Keratinocyte (primary cell): ENCODE data around the gene IFNGR1. TPM values are rescaled to one million over a fixed set of nuclear protein-coding genes. Genes with fewer than 3 reads are reported as not detected.

Experiments used
- DNase-seq: peaks from one replicate; pipeline ENCODE4 v3.0.0-alpha.2; 2011; ENCODE audit warnings: low read depth, missing footprints, low spot score
- FAIRE-seq: peaks from 2 replicates; lab custom pipeline; 2011; peaks lifted over from hg19 to GRCh38; lab: Jason Lieb, UNC
- H2AFZ ChIP-seq: 2 replicates; pipeline ENCODE4 v1.6.0; 2012; ENCODE audit warnings: low read length, control low read depth, inconsistent platforms; ENCODE audit not compliant: control insufficient read depth
- H3K27ac ChIP-seq: 2 replicates; pipeline ENCODE4 v1.5.1; 2011; ENCODE audit warnings: low read length; ENCODE audit not compliant: control insufficient read depth, insufficient read depth
- H3K27me3 ChIP-seq: 3 replicates; pipeline ENCODE4 v1.6.0; 2011; ENCODE audit warnings: low read length; ENCODE audit not compliant: control insufficient read depth, insufficient read depth; ENCODE audit errors: extremely low read depth
- H3K36me3 ChIP-seq, 2 experiments: 2 replicates in 1 of 2; 3 replicates in 1 of 2; pipeline ENCODE4 v1.5.1; 2011; ENCODE audit warnings: low read length in 2 of 2, mild to moderate bottlenecking in 1 of 2; ENCODE audit not compliant: control insufficient read depth in 2 of 2, insufficient read depth in 2 of 2; ENCODE audit errors: extremely low read depth in 1 of 2
- H3K4me1 ChIP-seq: 3 replicates; pipeline ENCODE4 v1.5.1; 2011; ENCODE audit warnings: low read length; ENCODE audit not compliant: control insufficient read depth, insufficient read depth; ENCODE audit errors: extremely low read depth
- H3K4me2 ChIP-seq: 3 replicates; pipeline ENCODE4 v1.6.0; 2011; ENCODE audit warnings: low read depth, low read length; ENCODE audit not compliant: control insufficient read depth, insufficient read depth; ENCODE audit errors: extremely low read depth
- H3K4me3 ChIP-seq, 3 experiments: fragments of 200-600 bp in 1 of 3; sonication (generic) in 1 of 3; 2 replicates in 2 of 3; 3 replicates in 1 of 3; pipeline ENCODE4 v1.5.1; 2011 to 2016; ENCODE audit warnings: low read length in 3 of 3, mild to moderate bottlenecking in 3 of 3, control low read depth in 2 of 3, inconsistent platforms in 1 of 3, low read depth in 1 of 3, mixed read lengths in 1 of 3, mixed run types in 1 of 3, moderate library complexity in 1 of 3; ENCODE audit not compliant: control insufficient read depth in 2 of 3, insufficient read depth in 2 of 3; ENCODE audit errors: extremely low read depth in 1 of 3
- H3K79me2 ChIP-seq: 2 replicates; pipeline ENCODE4 v1.6.0; 2012; ENCODE audit warnings: low read length; ENCODE audit not compliant: control insufficient read depth, insufficient read depth
- H3K9ac ChIP-seq: 3 replicates; pipeline ENCODE4 v1.6.0; 2011; ENCODE audit warnings: low read length; ENCODE audit not compliant: control insufficient read depth, insufficient read depth; ENCODE audit errors: extremely low read depth
- H3K9me1 ChIP-seq: 3 replicates; pipeline ENCODE4 v1.6.0; 2011; ENCODE audit warnings: low read length; ENCODE audit not compliant: control insufficient read depth, insufficient read depth; ENCODE audit errors: extremely low read depth
- H3K9me3 ChIP-seq: 2 replicates; pipeline ENCODE4 v1.5.1; 2012; ENCODE audit warnings: low read depth, low read length; ENCODE audit not compliant: control insufficient read depth
- H4K20me1 ChIP-seq: 3 replicates; pipeline ENCODE4 v1.6.0; 2011; ENCODE audit warnings: low read length; ENCODE audit not compliant: control insufficient read depth, insufficient read depth; ENCODE audit errors: extremely low read depth
- CTCF ChIP-seq, 3 experiments: IDR thresholded peaks in 1 of 3; conservative IDR thresholded peaks in 1 of 3; optimal IDR thresholded peaks in 1 of 3; 2 replicates in 2 of 3; 3 replicates in 1 of 3; pipeline versions ENCODE3 to v1.5.1; 2011; ENCODE audit warnings: low read length in 3 of 3, mild to moderate bottlenecking in 3 of 3, moderate library complexity in 2 of 3, control low read depth in 1 of 3, inconsistent platforms in 1 of 3; ENCODE audit not compliant: insufficient read depth in 2 of 3; ENCODE audit errors: extremely low read depth in 1 of 3
- EZH2 ChIP-seq: IDR thresholded peaks from one replicate; pipeline ENCODE4 v1.6.1; 2012; ENCODE audit warnings: inconsistent platforms, mild to moderate bottlenecking, low read length, moderate library complexity
- dilution Hi-C: fragments of 300-500 bp; cut with MboI; formaldehyde crosslinking; loops from one replicate; pipeline ENCODE4 v1.7.0; 2020; ENCODE audit warnings: low sequenced_read_pairs; ENCODE audit not compliant: extremely low pct_ligation_motif_present
- polyA plus RNA-seq, 5 experiments: library from polyadenylated mRNA; depleted of rRNA in 3 of 5; stranded (reverse) in 3 of 5; stranded (forward) in 1 of 5; unstranded in 1 of 5; fragments of >200 nt; gene quantifications; 1 replicate in 1 of 5; 2 replicates in 3 of 5; 3 replicates in 1 of 5; pipeline versions ENCODE4 v1.2.1 to v1.2.3, GENCODE V29; 2011 to 2012; ENCODE audit warnings: missing spikeins in 2 of 5, low read depth in 1 of 5, low replicate concordance in 1 of 5

Gene IFNGR1
- polyA plus RNA-seq, 1 donor (not counting 4 experiments of a cell fraction or from before 2014, with no cell fraction given): 109 TPM

GRCh38 chr6:137259349-137259748 is 40.2 kb upstream of the IFNGR1 start:
- Histone ChIP-seq H3K79me2 (no peaks in the 10 kb centered on the region), H3K9ac (no peak overlapping the region), H3K9me3 (no peaks in the 10 kb centered on the region), H3K4me1 (peaks cover 12% of the 10 kb centered on the region), H3K36me3 (no peaks in the 10 kb centered on the region), H3K27ac (no peak overlapping the region), H3K27me3 (no peaks in the 10 kb centered on the region), H3K9me1 (no peaks in the 10 kb centered on the region), H2AFZ (no peak overlapping the region), H3K4me2 (no peak overlapping the region), H4K20me1 (no peaks in the 10 kb centered on the region), H3K4me3 (no peak overlapping the region)
- DNase-seq: peak; percentile 69
- TF ChIP-seq CTCF (optimal IDR thresholded peaks at IDR 0.05 in 1 of 3, IDR thresholded peaks at IDR 0.05 in 1 of 3, conservative IDR thresholded peaks at IDR 0.05 in 1 of 3; ENCODE audit: extremely low read depth in 1 of 3, insufficient read depth in 2 of 3, low read length in 3 of 3): no peak
- TF ChIP-seq EZH2: no peak
- peak; percentile 71 for FAIRE-seq
- dilution Hi-C loops: no loop called here

GRCh38 chr6:137258170-137258569 is 39.0 kb upstream of the IFNGR1 start:
- FAIRE-seq (no peak), DNase-seq (no peak)
- no peak for TF ChIP-seq EZH2
- no peak for TF ChIP-seq CTCF (optimal IDR thresholded peaks at IDR 0.05 in 1 of 3, IDR thresholded peaks at IDR 0.05 in 1 of 3, conservative IDR thresholded peaks at IDR 0.05 in 1 of 3; ENCODE audit: extremely low read depth in 1 of 3, insufficient read depth in 2 of 3, low read length in 3 of 3)
- no peaks in the 10 kb centered on the region for H3K79me2 ChIP-seq
- H2AFZ ChIP-seq: no peak overlapping the region
- H3K27me3 ChIP-seq: no peaks in the 10 kb centered on the region
- no peaks in the 10 kb centered on the region for H3K9me1 ChIP-seq
- H3K4me3 ChIP-seq: no peak overlapping the region
- H3K4me1 ChIP-seq: peaks cover 12% of the 10 kb centered on the region
- dilution Hi-C loops: no loop called here
- no peak overlapping the region for H3K27ac ChIP-seq
- H3K4me2 ChIP-seq: no peak overlapping the region
- no peak overlapping the region for H3K9ac ChIP-seq
- H3K36me3 ChIP-seq: no peaks in the 10 kb centered on the region
- no peaks in the 10 kb centered on the region for H4K20me1 ChIP-seq
- H3K9me3 ChIP-seq: no peaks in the 10 kb centered on the region
